Measurements from ENCODE around the gene ATP13A4. TPM values are rescaled to one million over a fixed set of nuclear protein-coding genes. Genes with fewer than 3 reads are reported as not detected.
"Not testable (repeated sequence)": the region's sequence is repeated elsewhere in the genome, so short reads cannot be mapped to it uniquely, and the experiment has no call there.

ATP13A4 gene
- total and polyA plus RNA-seq, 7 donors: 0.49 to 3.0 (median 0.60) TPM; not detected in 2

DNA sequence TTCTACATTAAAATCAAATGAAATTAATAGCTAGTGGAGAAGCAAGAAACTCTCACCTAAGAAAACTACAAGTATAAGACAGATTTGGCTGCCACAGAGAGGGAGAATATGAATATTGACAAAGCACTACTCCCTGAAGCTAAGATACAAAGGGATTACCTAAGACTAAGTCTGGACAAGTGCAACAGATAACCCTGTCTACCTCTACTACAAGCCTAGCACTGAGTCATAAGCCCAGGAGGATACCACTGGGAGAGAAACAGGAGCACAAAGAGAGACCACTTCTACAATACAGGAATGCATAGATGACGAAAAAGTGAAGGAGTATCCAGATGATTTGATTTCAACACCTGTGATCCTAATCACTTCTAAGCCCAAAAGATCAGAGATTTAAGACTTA, 10.4 kb downstream of the ATP13A4 start:
- Histone ChIP-seq H3K4me1 (no peaks in the 10 kb centered on the region), H3K9me3 (no peaks in the 10 kb centered on the region), H3K4me3 (no peak overlapping the region), H3K27ac (no peak overlapping the region), H3K36me3 (no peaks in the 10 kb centered on the region), H3K27me3 (no peaks in the 10 kb centered on the region)
- DNase-seq: no peak
- intact Hi-C loops (cut with DNase I): no loop called here
- TF ChIP-seq POLR2AphosphoS5 (IDR thresholded peaks at IDR 0.05): no peak
- TF ChIP-seq, protein P1, sequence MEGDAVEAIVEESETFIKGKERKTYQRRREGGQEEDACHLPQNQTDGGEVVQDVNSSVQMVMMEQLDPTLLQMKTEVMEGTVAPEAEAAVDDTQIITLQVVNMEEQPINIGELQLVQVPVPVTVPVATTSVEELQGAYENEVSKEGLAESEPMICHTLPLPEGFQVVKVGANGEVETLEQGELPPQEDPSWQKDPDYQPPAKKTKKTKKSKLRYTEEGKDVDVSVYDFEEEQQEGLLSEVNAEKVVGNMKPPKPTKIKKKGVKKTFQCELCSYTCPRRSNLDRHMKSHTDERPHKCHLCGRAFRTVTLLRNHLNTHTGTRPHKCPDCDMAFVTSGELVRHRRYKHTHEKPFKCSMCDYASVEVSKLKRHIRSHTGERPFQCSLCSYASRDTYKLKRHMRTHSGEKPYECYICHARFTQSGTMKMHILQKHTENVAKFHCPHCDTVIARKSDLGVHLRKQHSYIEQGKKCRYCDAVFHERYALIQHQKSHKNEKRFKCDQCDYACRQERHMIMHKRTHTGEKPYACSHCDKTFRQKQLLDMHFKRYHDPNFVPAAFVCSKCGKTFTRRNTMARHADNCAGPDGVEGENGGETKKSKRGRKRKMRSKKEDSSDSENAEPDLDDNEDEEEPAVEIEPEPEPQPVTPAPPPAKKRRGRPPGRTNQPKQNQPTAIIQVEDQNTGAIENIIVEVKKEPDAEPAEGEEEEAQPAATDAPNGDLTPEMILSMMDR (IDR thresholded peaks at IDR 0.05): no peak
- TF ChIP-seq POLR2A (IDR thresholded peaks at IDR 0.05): no peak
- TF ChIP-seq EP300 (IDR thresholded peaks at IDR 0.05): no peak
- WGBS, 2 donors: 83 to 93% methylated on average over 1 of the region's 1 CpG

- no peaks in the 10 kb centered on the region for H3K4me1 ChIP-seq
- H3K9me3 ChIP-seq: no peaks in the 10 kb centered on the region
- intact Hi-C loops (cut with DNase I): no loop called here
- no peaks in the 10 kb centered on the region for H3K27me3 ChIP-seq
- TF ChIP-seq, protein P1 (IDR thresholded peaks at IDR 0.05): no peak
- TF ChIP-seq EP300 (IDR thresholded peaks at IDR 0.05): no peak
- no peak for TF ChIP-seq POLR2AphosphoS5 (IDR thresholded peaks at IDR 0.05)
- no peak for TF ChIP-seq POLR2A (IDR thresholded peaks at IDR 0.05)
- WGBS, 2 donors: 82 to 89% methylated on average over 7 of the region's 7 CpGs
- no peak overlapping the region for H3K4me3 ChIP-seq
- no peak overlapping the region for H3K27ac ChIP-seq
- no peak for DNase-seq
- H3K36me3 ChIP-seq: no peaks in the 10 kb centered on the region
Measured at GRCh38 chr3:193530231-193531165, 24.2 kb downstream of the ATP13A4 start.

DNA sequence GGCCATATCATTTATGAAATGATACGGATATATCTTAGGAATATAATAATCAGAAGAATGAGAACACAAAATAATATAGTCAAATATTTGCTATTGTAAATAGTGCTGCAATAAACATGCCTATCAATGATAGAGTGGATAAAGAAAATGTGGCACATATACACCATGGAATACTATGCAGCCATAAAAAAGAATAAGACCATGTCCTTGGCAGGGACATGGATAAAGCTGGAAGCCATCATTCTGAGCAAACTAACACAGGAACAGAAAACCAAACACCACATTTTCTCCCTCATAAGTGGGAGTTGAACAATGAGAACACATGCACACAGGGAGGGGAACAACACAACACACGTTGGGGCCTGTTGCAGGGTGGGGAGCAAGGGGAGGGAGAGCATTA, 28.6 kb downstream of the ATP13A4 start:
- 88 to 90% methylated on average over 2 of the region's 2 CpGs for WGBS, 2 donors
- DNase-seq; H3K36me3 ChIP-seq; H3K27me3 ChIP-seq; intact Hi-C loops (cut with DNase I); H3K4me3 ChIP-seq; H3K4me1 ChIP-seq; H3K27ac ChIP-seq; H3K9me3 ChIP-seq: not testable (repeated sequence)

- 56 to 65% methylated on average over 4 of the region's 4 CpGs for WGBS, 2 donors
- H3K27ac ChIP-seq: no peak overlapping the region
- no peaks in the 10 kb centered on the region for H3K36me3 ChIP-seq
- no peak overlapping the region for H3K4me3 ChIP-seq
- H3K27me3 ChIP-seq: no peaks in the 10 kb centered on the region
- H3K9me3 ChIP-seq: no peaks in the 10 kb centered on the region
- intact Hi-C loops (cut with DNase I): no loop called here
- H3K4me1 ChIP-seq: no peaks in the 10 kb centered on the region
- DNase-seq: no peak
- no peak for TF ChIP-seq POLR2AphosphoS5 (IDR thresholded peaks at IDR 0.05)
- no peak for TF ChIP-seq POLR2A (IDR thresholded peaks at IDR 0.05)
- no peak for TF ChIP-seq EP300 (IDR thresholded peaks at IDR 0.05)
- TF ChIP-seq, protein P1 (IDR thresholded peaks at IDR 0.05): no peak
Measured at GRCh38 chr3:193522473-193522872, 32.2 kb downstream of the ATP13A4 start.

DNA sequence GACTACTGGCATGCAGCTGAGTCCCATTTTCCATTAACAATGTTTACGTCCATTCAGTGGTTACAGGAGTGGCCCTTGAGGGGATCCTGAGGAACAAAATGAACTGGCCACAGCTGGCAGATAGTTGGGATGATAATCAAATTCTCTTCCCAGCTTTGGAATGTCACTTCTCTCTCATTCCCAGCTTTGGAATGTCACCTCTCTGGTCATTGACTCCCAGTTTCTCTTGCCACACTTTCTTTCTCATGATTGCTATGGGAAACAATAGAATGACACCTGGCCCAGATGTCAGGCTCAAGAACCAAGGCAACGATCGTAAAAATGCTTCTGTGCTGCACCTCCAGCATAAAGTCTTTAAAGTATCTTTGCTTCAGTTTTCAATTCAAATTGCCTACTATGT, 34.0 kb downstream of the ATP13A4 start:
- WGBS, 2 donors: 55 to 71% methylated on average over 3 of the region's 3 CpGs
- intact Hi-C loops (cut with DNase I): no loop called here
- no peak overlapping the region for H3K4me3 ChIP-seq
- DNase-seq: no peak
- H3K4me1 ChIP-seq: no peaks in the 10 kb centered on the region
- TF ChIP-seq POLR2AphosphoS5 (IDR thresholded peaks at IDR 0.05) (no peak), EP300 (IDR thresholded peaks at IDR 0.05) (no peak), POLR2A (IDR thresholded peaks at IDR 0.05) (no peak)
- TF ChIP-seq, protein P1 (IDR thresholded peaks at IDR 0.05): no peak
- H3K36me3 ChIP-seq: no peaks in the 10 kb centered on the region
- H3K9me3 ChIP-seq: no peaks in the 10 kb centered on the region
- H3K27me3 ChIP-seq: no peaks in the 10 kb centered on the region
- no peak overlapping the region for H3K27ac ChIP-seq
